ENCODE results near the gene MMD.

DNA sequence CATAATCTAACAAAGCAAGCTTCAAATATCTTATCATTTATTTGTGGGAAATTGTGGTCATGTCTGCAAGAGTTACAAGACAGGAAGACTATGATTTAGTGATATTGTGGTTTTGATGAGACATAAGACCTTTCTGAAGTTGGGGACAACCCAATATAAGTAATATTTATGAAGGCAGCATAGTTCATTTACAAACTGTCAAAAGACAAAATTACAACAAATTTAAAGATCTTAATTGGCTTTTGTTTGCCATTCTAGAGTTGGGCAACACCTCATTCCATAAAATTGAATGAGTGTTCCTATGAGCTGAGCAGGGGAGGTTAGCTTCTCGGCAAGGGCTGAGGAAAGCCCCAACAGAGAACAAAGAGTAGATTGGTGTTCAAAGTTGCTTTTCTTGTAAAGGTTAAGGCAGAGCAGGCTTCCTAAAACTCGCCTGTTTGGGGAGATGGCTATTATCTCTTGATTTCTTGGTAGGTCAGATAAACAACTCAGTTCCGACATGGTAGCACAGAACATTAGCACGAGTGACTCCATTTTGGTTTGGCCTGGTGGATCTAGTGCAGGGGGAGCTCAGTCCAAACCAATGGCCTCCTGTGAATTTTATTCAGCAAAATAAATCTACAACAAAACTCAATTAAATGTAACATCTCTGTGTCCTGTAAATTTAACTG lies 10.9 kb upstream of the MMD start:
- TF ChIP-seq POLR2A (IDR thresholded peaks at IDR 0.05), result no peak
- TF ChIP-seq, protein P1, sequence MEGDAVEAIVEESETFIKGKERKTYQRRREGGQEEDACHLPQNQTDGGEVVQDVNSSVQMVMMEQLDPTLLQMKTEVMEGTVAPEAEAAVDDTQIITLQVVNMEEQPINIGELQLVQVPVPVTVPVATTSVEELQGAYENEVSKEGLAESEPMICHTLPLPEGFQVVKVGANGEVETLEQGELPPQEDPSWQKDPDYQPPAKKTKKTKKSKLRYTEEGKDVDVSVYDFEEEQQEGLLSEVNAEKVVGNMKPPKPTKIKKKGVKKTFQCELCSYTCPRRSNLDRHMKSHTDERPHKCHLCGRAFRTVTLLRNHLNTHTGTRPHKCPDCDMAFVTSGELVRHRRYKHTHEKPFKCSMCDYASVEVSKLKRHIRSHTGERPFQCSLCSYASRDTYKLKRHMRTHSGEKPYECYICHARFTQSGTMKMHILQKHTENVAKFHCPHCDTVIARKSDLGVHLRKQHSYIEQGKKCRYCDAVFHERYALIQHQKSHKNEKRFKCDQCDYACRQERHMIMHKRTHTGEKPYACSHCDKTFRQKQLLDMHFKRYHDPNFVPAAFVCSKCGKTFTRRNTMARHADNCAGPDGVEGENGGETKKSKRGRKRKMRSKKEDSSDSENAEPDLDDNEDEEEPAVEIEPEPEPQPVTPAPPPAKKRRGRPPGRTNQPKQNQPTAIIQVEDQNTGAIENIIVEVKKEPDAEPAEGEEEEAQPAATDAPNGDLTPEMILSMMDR (IDR thresholded peaks at IDR 0.05), result no peak
